NCI-H128 (cell line): ENCODE results near the gene MCM9.
"Not testable (repeated sequence)": the region's sequence is repeated elsewhere in the genome, so short reads cannot be mapped to it uniquely, and the experiment has no call there.

Experiments
- DNase-seq: peaks from one replicate; lab custom pipeline; 2025; ENCODE audit not compliant: unreplicated experiment; lab: John Stamatoyannopoulos, UW

Gene MCM9

GRCh38 chr6:118868901-118869300 is 66.1 kb downstream of the MCM9 start:
- DNase-seq = not testable (repeated sequence)

GRCh38 chr6:118867181-118867580 is 67.8 kb downstream of the MCM9 start:
- no peak for DNase-seq

GRCh38 chr6:118865100-118865391 is 69.9 kb downstream of the MCM9 start:
- no peak for DNase-seq

- DNase-seq = no peak
Measured at GRCh38 chr6:118864341-118865099, 70.4 kb downstream of the MCM9 start.

- no peak for DNase-seq
Measured at GRCh38 chr6:118862443-118862842, 72.5 kb downstream of the MCM9 start.

- DNase-seq = no peak
Measured at GRCh38 chr6:118860880-118861279, 74.1 kb downstream of the MCM9 start.

- no peak for DNase-seq
Measured at GRCh38 chr6:118860363-118860762, 74.6 kb downstream of the MCM9 start.

- no peak for DNase-seq
Measured at GRCh38 chr6:118859517-118860064, 75.4 kb downstream of the MCM9 start.

- DNase-seq = no peak
Measured at GRCh38 chr6:118856301-118856700, 78.7 kb downstream of the MCM9 start.

- DNase-seq = no peak
Measured at GRCh38 chr6:118853408-118853807, 81.6 kb downstream of the MCM9 start.

- no peak for DNase-seq
Measured at GRCh38 chr6:118844915-118845314, 90.0 kb downstream of the MCM9 start.

GRCh38 chr6:118843685-118844390 is 91.1 kb downstream of the MCM9 start:
- no peak for DNase-seq

GRCh38 chr6:118830691-118831090 is 104.3 kb downstream of the MCM9 start:
- no peak for DNase-seq

GRCh38 chr6:118829817-118830478 is 105.0 kb downstream of the MCM9 start:
- no peak for DNase-seq

- no peak for DNase-seq
Measured at GRCh38 chr6:118826096-118826495, 108.9 kb downstream of the MCM9 start.

GRCh38 chr6:118825661-118826060 is 109.3 kb downstream of the MCM9 start:
- DNase-seq = no peak

GRCh38 chr6:118815495-118815894 is 119.5 kb downstream of the MCM9 start:
- DNase-seq = no peak

GRCh38 chr6:118813775-118814174 is 121.2 kb downstream of the MCM9 start:
- no peak for DNase-seq

- no peak for DNase-seq
Measured at GRCh38 chr6:118812970-118813369, 122.0 kb downstream of the MCM9 start.

GRCh38 chr6:118810420-118811027 is 124.4 kb downstream of the MCM9 start:
- DNase-seq = no peak

- DNase-seq = no peak
Measured at GRCh38 chr6:118808793-118809638, 125.9 kb downstream of the MCM9 start.
